GM13977 (cell line): ENCODE measurements around the gene AFDN.

Experiments
- DNase-seq: peaks from one replicate; pipeline ENCODE4 v3.0.0; 2012; ENCODE audit warnings: low spot score
- CTCF ChIP-seq: IDR thresholded peaks from 2 replicates; pipeline ENCODE4 v1.5.1; 2012; ENCODE audit warnings: mild to moderate bottlenecking, control low read depth; ENCODE audit not compliant: insufficient read depth; ENCODE audit errors: extremely low read depth, missing control alignments
- in situ Hi-C: fragments of 300-500 bp; cut with MboI; formaldehyde crosslinking; loops from one replicate; pipeline ENCODE4 v1.12.0; 2022; ENCODE audit warnings: low sequenced_read_pairs, low pct_unique_long_range_greater_than_20kb, mixed read lengths, inconsistent platforms; ENCODE audit not compliant: unreplicated experiment

The AFDN gene

DNA sequence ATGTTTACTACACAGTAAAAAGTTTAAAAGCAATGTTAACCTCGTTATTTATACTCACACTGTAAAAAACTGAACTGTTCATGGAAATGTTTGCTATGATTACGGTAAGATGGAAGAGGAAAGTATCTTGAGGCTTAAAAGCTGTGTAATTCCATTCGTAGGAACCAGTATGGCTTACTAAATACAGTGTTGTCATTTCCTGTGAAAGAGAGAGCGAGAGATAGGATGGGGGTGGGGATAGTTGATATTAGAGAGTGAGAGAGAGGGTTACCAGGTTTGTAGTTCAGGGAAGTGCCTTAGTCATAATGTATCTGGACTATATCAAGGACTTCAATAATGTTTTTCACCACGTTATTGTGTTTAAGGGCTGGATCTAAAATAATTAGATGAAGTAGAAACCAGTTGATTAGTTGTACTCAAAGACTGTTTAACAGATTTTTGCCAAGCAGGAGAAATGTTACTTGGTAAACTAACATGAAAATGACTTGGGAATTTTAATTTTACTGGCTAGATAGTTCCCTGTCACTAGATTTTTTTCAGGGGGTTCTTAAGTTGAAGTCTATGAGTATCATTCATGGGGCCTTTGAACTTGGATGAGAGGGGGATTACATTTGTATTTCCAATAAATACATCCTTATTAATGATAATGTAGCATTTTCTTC lies 30.4 kb downstream of the AFDN start:
- in situ Hi-C loops: no loop called here
- TF ChIP-seq CTCF: no peak
- DNase-seq: no peak

DNA sequence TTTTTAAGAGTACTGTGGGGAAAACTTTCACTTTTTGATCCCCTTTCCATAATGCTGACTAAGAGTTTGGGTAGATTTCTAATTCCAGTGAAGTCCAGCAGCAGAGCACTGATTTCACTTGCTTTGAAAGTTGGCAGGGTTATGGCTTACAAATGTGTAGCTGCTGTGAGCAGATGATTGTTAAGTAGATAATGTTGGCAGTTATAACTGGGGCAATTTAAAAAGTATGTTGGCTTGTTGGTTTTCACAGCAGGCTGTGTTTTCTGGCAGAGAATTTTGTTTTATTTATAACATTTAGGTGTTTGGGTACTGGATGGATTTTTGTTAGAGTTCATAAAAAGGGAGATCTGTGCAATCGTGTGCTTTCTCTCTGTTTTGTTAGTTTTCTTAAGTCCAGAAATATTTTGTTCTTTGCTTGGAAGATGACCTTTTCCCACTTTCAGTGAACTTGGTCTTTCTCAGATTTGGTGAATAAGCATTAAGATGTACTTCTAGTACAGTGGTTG lies 31.4 kb downstream of the AFDN start:
- no peak for DNase-seq
- no peak for TF ChIP-seq CTCF
- in situ Hi-C loops: no loop called here

GRCh38 chr6:167858842-167859664 lies 32.3 kb downstream of the AFDN start:
- no peak for TF ChIP-seq CTCF
- no peak for DNase-seq
- in situ Hi-C loops: no loop called here

GRCh38 chr6:167860550-167861226 lies 34.0 kb downstream of the AFDN start:
- in situ Hi-C loops: no loop called here
- DNase-seq: no peak
- TF ChIP-seq CTCF: no peak

DNA sequence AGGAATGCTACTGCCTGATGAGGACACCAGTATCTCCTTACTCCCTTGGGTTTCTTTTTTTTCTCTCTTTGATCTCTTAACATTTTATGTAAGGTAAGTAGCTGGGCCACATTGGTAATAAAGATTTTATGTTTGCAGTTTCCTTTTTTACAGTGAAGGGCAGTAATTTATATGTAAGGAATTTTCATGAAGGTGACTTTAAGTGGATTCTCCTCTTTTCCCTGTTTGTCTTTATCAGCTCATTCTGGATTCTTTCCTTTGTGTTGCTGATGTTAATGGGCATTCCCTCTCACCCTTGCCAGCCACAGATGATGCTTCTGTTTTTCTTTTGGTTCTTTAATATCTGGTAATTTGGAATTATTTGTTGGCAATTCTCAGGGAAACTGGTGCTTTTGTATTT lies 34.7 kb downstream of the AFDN start:
- TF ChIP-seq CTCF: no peak
- no peak for DNase-seq
- in situ Hi-C loops: no loop called here

GRCh38 chr6:167863897-167864296 lies 37.2 kb downstream of the AFDN start:
- in situ Hi-C loops: no loop called here
- no peak for TF ChIP-seq CTCF
- DNase-seq: no peak
